Left renal cortex interstitium (tissue), 4 donors: ENCODE measurements around the gene ISL2. TPM values are rescaled to one million over a fixed set of nuclear protein-coding genes. Genes with fewer than 3 reads are reported as not detected.

Source experiments
- DNase-seq, 4 donors: peaks; one replicate each; pipeline ENCODE4 v3.0.0-alpha.2; 2013; ENCODE audit warnings: low read depth in 4 of 4, low spot score in 2 of 4, missing footprints in 1 of 4
- polyA plus RNA-seq, 4 donors: library from polyadenylated mRNA; unstranded; fragments of 120-200 nt; gene quantifications; one replicate each; pipeline ENCODE4 v1.2.1, GENCODE V29; 2013; ENCODE audit not compliant: insufficient read length in 4 of 4

ISL2 gene
- polyA plus RNA-seq, 4 donors = 0.06 to 0.16 TPM; not detected in 2

GRCh38 chr15:76368122-76368621, 31.6 kb downstream of the ISL2 start:
- no peak for DNase-seq

- DNase-seq = no peak
Measured at GRCh38 chr15:76376029-76376428, 39.5 kb downstream of the ISL2 start.

GRCh38 chr15:76376816-76377215, 40.2 kb downstream of the ISL2 start:
- no peak for DNase-seq

GRCh38 chr15:76377217-76377616, 40.6 kb downstream of the ISL2 start:
- no peak for DNase-seq

GRCh38 chr15:76377751-76378150, 41.2 kb downstream of the ISL2 start:
- no peak for DNase-seq

GRCh38 chr15:76378691-76379090, 42.1 kb downstream of the ISL2 start:
- no peak for DNase-seq

GRCh38 chr15:76380249-76380648, 43.7 kb downstream of the ISL2 start:
- DNase-seq = no peak

- no peak for DNase-seq
Measured at GRCh38 chr15:76381366-76381765, 44.8 kb downstream of the ISL2 start.

- no peak for DNase-seq
Measured at GRCh38 chr15:76382987-76383728, 46.6 kb downstream of the ISL2 start.

- no peak for DNase-seq
Measured at GRCh38 chr15:76384409-76384808, 47.8 kb downstream of the ISL2 start.

GRCh38 chr15:76386178-76386577, 49.6 kb downstream of the ISL2 start:
- no peak for DNase-seq

- no peak for DNase-seq
Measured at GRCh38 chr15:76386926-76387325, 50.4 kb downstream of the ISL2 start.

GRCh38 chr15:76390571-76390970, 54.0 kb downstream of the ISL2 start:
- DNase-seq = no peak

GRCh38 chr15:76391309-76391708, 54.7 kb downstream of the ISL2 start:
- DNase-seq = no peak

GRCh38 chr15:76391847-76392246, 55.3 kb downstream of the ISL2 start:
- no peak for DNase-seq

Other genes starting within 250 kb of the ISL2 start
- gene ETFA, start 25.3 kb upstream of the ISL2 start, polyA plus RNA-seq = 100 to 1,000 TPM; 152 to 172 (median 165) TPM